ENCODE results near the gene TPR. TPM values are rescaled to one million over a fixed set of nuclear protein-coding genes. Genes with fewer than 3 reads are reported as not detected.
"Not testable (repeated sequence)": the region's sequence is repeated elsewhere in the genome, so short reads cannot be mapped to it uniquely, and the experiment has no call there.

The TPR gene
- total RNA-seq, 1 experiment from 2014 or later = 104 TPM

DNA sequence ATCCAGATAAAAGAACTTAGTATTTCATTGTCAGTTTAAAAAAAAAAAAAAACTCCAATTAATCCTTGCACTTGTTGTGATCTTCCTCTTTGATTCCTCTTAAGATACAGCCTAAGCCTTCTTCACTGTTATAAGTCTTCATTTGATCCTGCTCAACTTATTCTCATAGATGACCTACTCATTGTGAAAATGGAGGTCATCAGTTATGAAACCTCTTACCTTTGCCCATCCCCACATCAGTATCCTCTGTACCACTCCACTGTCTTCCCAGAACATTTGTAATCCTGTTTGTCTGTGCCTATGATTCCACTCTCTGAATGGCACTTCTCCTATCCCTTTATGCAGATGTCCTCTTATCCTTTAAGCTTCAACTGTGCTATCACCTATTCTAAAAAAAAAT lies 28.6 kb upstream of the TPR start:
- Histone ChIP-seq H3K79me2 (ENCODE audit: low read depth) (no peaks in the 10 kb centered on the region), H3K4me1 (replicated peaks; ENCODE audit: insufficient read depth) (no peaks in the 10 kb centered on the region), H2AFZ (no peak overlapping the region), H3K27ac (no peak overlapping the region), H3K9me3 (ENCODE audit: insufficient read depth, low read depth) (no peaks in the 10 kb centered on the region), H3K9me2 (ENCODE audit: insufficient read depth) (no peaks in the 10 kb centered on the region), H3K4me2 (no peak overlapping the region), H3K36me3 (ENCODE audit: low read depth) (peaks cover 19% of the 10 kb centered on the region), H3K4me3 (no peak overlapping the region), H3F3A (ENCODE audit: insufficient read depth, low read depth) (no peaks in the 10 kb centered on the region), H4K20me1 (ENCODE audit: insufficient read depth) (no peaks in the 10 kb centered on the region), H3K27me3 (ENCODE audit: insufficient read depth, low read depth) (no peaks in the 10 kb centered on the region)
- no peak for DNase-seq
- intact Hi-C loops (cut with micrococcal nuclease; ENCODE audit: unreplicated experiment) = loop anchor here (2.0 to 10.0 kb wide), 3 partner anchors 79 to 581 kb away; partner anchors contain the start of gene PTGS2
- TF ChIP-seq, protein P1, sequence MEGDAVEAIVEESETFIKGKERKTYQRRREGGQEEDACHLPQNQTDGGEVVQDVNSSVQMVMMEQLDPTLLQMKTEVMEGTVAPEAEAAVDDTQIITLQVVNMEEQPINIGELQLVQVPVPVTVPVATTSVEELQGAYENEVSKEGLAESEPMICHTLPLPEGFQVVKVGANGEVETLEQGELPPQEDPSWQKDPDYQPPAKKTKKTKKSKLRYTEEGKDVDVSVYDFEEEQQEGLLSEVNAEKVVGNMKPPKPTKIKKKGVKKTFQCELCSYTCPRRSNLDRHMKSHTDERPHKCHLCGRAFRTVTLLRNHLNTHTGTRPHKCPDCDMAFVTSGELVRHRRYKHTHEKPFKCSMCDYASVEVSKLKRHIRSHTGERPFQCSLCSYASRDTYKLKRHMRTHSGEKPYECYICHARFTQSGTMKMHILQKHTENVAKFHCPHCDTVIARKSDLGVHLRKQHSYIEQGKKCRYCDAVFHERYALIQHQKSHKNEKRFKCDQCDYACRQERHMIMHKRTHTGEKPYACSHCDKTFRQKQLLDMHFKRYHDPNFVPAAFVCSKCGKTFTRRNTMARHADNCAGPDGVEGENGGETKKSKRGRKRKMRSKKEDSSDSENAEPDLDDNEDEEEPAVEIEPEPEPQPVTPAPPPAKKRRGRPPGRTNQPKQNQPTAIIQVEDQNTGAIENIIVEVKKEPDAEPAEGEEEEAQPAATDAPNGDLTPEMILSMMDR (conservative IDR thresholded peaks at IDR 0.05) = no peak
- no peak for TF ChIP-seq EZH2 (IDR thresholded peaks at IDR 0.05; ENCODE audit: low read depth)
- ChIA-PET POLR2A (ENCODE audit: unreplicated experiment) (no interaction called here), CTCF (interaction anchor here (0.8 kb wide), 1 partner anchor 29 kb away, joined by 3 read pairs; the partner anchor contains the start of gene TPR)
- BruUV-seq (replicated peaks) = no TSS peak

DNA sequence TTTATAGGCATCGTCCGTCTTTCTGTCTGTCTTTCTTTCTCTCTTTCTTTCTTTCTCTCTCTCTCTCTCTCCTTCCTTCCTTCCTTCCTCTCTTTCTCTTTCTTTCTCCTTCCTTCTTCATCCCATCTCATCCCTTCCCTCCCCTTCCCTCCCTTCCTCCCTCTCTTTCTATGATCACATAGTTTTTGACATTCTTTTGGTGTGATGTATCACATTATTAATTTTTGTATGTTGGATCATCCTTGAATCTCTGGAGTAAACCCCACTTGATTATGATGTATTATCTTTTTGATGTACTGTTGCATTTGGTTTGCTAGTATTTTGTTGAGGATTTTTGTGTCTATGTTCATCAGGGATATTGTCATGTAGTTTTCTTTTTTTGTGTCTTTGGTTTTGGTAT lies 26.4 kb upstream of the TPR start:
- H3F3A ChIP-seq (ENCODE audit: insufficient read depth, low read depth); H3K27ac ChIP-seq; BruUV-seq (replicated peaks); DNase-seq; H3K4me2 ChIP-seq; H3K9me3 ChIP-seq (ENCODE audit: insufficient read depth, low read depth); H3K4me1 ChIP-seq (replicated peaks; ENCODE audit: insufficient read depth); H3K4me3 ChIP-seq; CTCF ChIA-PET; POLR2A ChIA-PET (ENCODE audit: unreplicated experiment); H4K20me1 ChIP-seq (ENCODE audit: insufficient read depth); H3K9me2 ChIP-seq (ENCODE audit: insufficient read depth); H3K79me2 ChIP-seq (ENCODE audit: low read depth); H3K27me3 ChIP-seq (ENCODE audit: insufficient read depth, low read depth); H2AFZ ChIP-seq: not testable (repeated sequence)
- peaks cover 15% of the 10 kb centered on the region for H3K36me3 ChIP-seq (ENCODE audit: low read depth)
- intact Hi-C loops (cut with micrococcal nuclease; ENCODE audit: unreplicated experiment) = loop anchor here (10.0 kb wide), 1 partner anchor 283 kb away; the partner anchor contains the start of gene PTGS2

DNA sequence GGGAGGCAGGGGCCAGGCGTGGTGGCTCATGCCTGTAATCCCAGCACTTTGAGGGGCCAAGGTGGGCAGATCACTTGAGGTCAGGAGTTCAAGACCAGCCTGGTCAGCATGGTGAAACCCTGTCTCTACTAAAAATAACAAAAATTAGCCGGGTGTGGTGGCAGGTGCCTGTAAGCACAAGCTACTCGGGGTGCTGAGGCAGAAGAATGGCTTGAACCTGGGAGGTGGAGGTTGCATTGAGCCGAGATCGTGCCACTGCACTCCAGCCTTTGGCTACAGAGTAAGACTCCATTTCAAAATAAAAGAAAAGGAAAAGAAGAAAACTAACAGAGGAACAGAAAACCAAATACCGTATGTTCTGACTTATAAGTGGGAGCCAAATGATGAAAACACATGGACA lies 17.7 kb upstream of the TPR start:
- H3K79me2 ChIP-seq (ENCODE audit: low read depth); H3K4me1 ChIP-seq (replicated peaks; ENCODE audit: insufficient read depth); DNase-seq; H2AFZ ChIP-seq; CTCF ChIA-PET; POLR2A ChIA-PET (ENCODE audit: unreplicated experiment); BruUV-seq (replicated peaks); H3K4me2 ChIP-seq; H3K27me3 ChIP-seq (ENCODE audit: insufficient read depth, low read depth); H4K20me1 ChIP-seq (ENCODE audit: insufficient read depth); H3K4me3 ChIP-seq; H3F3A ChIP-seq (ENCODE audit: insufficient read depth, low read depth); H3K9me2 ChIP-seq (ENCODE audit: insufficient read depth); intact Hi-C loops (cut with micrococcal nuclease; ENCODE audit: unreplicated experiment); H3K27ac ChIP-seq; H3K9me3 ChIP-seq (ENCODE audit: insufficient read depth, low read depth): not testable (repeated sequence)
- peaks cover 40% of the 10 kb centered on the region for H3K36me3 ChIP-seq (ENCODE audit: low read depth)

DNA sequence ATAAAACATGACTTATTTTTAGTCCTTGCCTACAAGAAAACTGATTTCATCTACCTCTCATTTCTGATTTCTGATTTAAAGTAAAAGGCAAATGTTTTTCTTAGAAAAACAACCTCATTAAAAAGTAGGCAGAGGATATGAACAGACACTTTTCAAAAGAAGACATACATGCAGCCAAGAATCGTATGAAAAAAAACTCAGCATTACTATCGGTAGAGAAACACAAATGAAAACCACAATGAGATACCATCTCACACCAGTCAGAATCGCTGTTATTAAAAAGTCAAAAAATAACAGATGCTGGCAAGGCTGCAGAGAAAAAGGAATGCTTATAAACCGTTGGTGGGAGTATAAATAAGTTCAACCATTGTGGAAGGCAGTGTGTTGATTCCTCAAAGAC lies 16.8 kb upstream of the TPR start:
- H3K4me2 ChIP-seq = no peak overlapping the region
- H3F3A ChIP-seq (ENCODE audit: insufficient read depth, low read depth) = no peaks in the 10 kb centered on the region
- no peaks in the 10 kb centered on the region for H3K9me3 ChIP-seq (ENCODE audit: insufficient read depth, low read depth)
- no peak overlapping the region for H2AFZ ChIP-seq
- intact Hi-C loops (cut with micrococcal nuclease; ENCODE audit: unreplicated experiment) = no loop called here
- peaks cover 47% of the 10 kb centered on the region for H3K36me3 ChIP-seq (ENCODE audit: low read depth)
- no peaks in the 10 kb centered on the region for H3K9me2 ChIP-seq (ENCODE audit: insufficient read depth)
- no TSS peak for BruUV-seq (replicated peaks)
- no peak overlapping the region for H3K27ac ChIP-seq
- POLR2A ChIA-PET (ENCODE audit: unreplicated experiment) = no interaction called here
- H3K4me3 ChIP-seq = no peak overlapping the region
- H3K4me1 ChIP-seq (replicated peaks; ENCODE audit: insufficient read depth) = no peaks in the 10 kb centered on the region
- no peaks in the 10 kb centered on the region for H4K20me1 ChIP-seq (ENCODE audit: insufficient read depth)
- TF ChIP-seq, protein P1 (conservative IDR thresholded peaks at IDR 0.05) = no peak
- no peak for TF ChIP-seq EZH2 (IDR thresholded peaks at IDR 0.05; ENCODE audit: low read depth)
- CTCF ChIA-PET = no interaction called here
- H3K79me2 ChIP-seq (ENCODE audit: low read depth) = no peaks in the 10 kb centered on the region
- no peaks in the 10 kb centered on the region for H3K27me3 ChIP-seq (ENCODE audit: insufficient read depth, low read depth)
- DNase-seq = no peak

Measured in PC-9 (cell line).